ENCODE data around the gene PDCL3.

PDCL3 gene

DNA sequence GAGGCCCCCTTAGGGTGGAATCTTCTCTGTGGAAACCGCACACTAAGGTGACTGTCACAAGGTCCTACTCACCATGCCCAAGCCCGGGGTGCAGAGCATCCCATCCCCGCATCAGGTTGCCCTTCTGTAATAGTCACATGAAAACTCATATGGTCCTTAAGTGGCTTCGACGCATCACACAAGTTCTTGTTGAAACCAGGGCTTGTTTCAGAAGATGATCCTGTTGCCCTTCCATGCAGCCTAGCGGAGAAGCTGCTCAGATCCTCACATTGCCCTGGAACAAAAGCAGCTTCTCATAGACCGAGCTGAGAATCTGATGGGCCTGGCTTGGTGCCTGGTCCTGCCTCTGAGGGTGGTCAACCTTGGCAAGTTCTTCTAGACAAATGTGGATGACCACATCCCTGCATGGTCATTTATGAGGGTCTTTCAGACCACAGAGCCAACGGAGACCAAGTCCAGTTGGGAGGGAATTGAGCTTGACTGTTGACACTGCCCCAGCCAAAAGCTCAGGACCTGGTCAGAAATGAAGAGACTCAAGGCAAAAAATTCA lies 54.1 kb downstream of the PDCL3 start:
- Histone ChIP-seq H3K27ac (ENCODE audit: low read depth in 2 of 2, low read length in 2 of 2) (no peak overlapping the region), H3K9ac (ENCODE audit: low read depth in 1 of 2, low read length in 2 of 2) (no peak overlapping the region), H3K9me3 (ENCODE audit: control insufficient read depth in 2 of 2, low read length in 2 of 2) (peaks cover 0 to 2% of the 10 kb centered on the region in 2 donors), H3K27me3 (ENCODE audit: control insufficient read depth in 2 of 2, insufficient read depth in 2 of 2, low read length in 2 of 2) (no peaks in the 10 kb centered on the region), H3K4me1 (ENCODE audit: control insufficient read depth in 2 of 2, insufficient read depth in 2 of 2, low read length in 2 of 2) (no peaks in the 10 kb centered on the region), H3K4me3 (ENCODE audit: low read length in 2 of 2) (no peak overlapping the region), H3K36me3 (ENCODE audit: control insufficient read depth in 2 of 2, insufficient read depth in 2 of 2, low read length in 2 of 2) (no peaks in the 10 kb centered on the region)

DNA sequence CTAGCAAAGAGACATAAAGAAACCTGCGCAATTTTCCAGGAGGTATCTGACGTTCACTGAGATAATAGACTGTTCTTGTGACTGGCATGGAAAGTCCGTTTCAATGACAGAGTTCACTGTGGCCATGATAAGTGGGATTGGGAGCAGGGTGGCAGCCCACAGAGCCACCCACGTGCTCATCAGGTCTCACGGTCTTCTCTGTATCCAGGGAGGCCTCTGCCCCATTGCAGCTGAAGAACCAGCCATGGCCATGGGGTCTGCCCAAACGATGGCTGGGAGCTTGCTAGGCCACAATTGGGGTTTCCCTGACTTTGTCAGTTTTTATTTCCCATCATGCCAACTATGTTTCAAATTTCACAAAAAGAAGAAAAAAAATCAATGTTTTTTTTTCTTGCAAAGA lies 57.2 kb downstream of the PDCL3 start:
- no peaks in the 10 kb centered on the region for H3K4me1 ChIP-seq (ENCODE audit: control insufficient read depth in 2 of 2, insufficient read depth in 2 of 2, low read length in 2 of 2)
- H3K27me3 ChIP-seq (ENCODE audit: control insufficient read depth in 2 of 2, insufficient read depth in 2 of 2, low read length in 2 of 2): no peaks in the 10 kb centered on the region

DNA sequence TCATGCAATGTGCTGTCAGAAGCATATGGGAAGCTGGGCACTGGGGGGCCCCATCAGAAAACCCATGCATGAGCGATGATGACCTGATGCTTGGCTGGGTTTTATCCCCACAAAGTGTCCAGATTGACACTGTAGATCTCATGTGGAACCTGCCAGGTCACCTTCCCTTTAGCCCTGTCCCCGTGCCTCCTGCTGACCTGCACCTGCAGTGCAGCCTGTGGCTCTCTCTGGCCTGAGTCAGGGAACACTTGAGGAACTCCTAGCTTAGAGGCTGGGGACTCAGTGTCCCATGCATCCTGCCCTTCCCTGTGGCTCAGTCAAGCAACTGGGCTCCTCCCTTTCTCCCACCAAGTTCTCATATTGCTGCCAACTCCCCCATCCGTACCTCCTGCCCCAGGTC lies 57.7 kb downstream of the PDCL3 start:
- H3K9ac ChIP-seq (ENCODE audit: low read depth in 1 of 2, low read length in 2 of 2): no peak overlapping the region
- H3K36me3 ChIP-seq (ENCODE audit: control insufficient read depth in 2 of 2, insufficient read depth in 2 of 2, low read length in 2 of 2): no peaks in the 10 kb centered on the region
- no peaks in the 10 kb centered on the region for H3K27me3 ChIP-seq (ENCODE audit: control insufficient read depth in 2 of 2, insufficient read depth in 2 of 2, low read length in 2 of 2)
- no peaks in the 10 kb centered on the region for H3K4me1 ChIP-seq (ENCODE audit: control insufficient read depth in 2 of 2, insufficient read depth in 2 of 2, low read length in 2 of 2)
- peaks cover 0 to 2% of the 10 kb centered on the region in 2 donors for H3K9me3 ChIP-seq (ENCODE audit: control insufficient read depth in 2 of 2, low read length in 2 of 2)
- no peak overlapping the region for H3K4me3 ChIP-seq (ENCODE audit: low read length in 2 of 2)
- no peak overlapping the region for H3K27ac ChIP-seq (ENCODE audit: low read depth in 2 of 2, low read length in 2 of 2)

More for the DNA sequence above, 57.2 kb downstream of the PDCL3 start:
- Histone ChIP-seq H3K9ac (ENCODE audit: low read depth in 1 of 2, low read length in 2 of 2) (no peak overlapping the region), H3K4me3 (ENCODE audit: low read length in 2 of 2) (no peak overlapping the region), H3K27ac (ENCODE audit: low read depth in 2 of 2, low read length in 2 of 2) (no peak overlapping the region), H3K9me3 (ENCODE audit: control insufficient read depth in 2 of 2, low read length in 2 of 2) (peaks cover 0 to 2% of the 10 kb centered on the region in 2 donors), H3K36me3 (ENCODE audit: control insufficient read depth in 2 of 2, insufficient read depth in 2 of 2, low read length in 2 of 2) (no peaks in the 10 kb centered on the region)

DNA sequence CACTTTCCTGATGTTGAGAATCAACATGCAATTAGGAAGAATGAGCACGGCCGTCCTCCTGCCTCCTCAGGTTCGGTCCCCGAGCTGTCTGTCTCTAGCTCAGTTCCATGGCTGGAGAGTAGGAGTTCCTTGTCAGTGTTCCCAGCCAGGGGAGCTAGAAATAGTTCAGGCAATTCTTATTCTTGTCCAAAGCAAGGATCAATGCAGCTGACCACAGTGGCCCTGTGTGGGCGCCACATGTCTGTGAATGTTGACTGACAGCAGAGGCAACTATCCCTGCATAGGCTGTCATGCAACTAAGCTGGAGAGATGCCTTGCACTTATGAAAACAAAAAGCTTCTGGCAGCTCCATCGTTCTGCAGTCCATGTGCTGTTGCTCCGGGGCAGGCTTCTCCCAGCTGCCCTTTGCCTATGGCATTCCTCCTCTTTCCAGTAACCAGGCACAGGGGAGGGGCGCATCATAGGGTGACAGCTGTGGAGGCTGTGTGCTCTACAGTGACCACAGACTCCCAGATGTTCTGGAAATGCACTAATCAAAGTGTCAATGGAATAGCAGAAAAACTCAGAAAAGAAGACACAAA lies 58.7 kb downstream of the PDCL3 start:
- Histone ChIP-seq H3K27me3 (ENCODE audit: control insufficient read depth in 2 of 2, insufficient read depth in 2 of 2, low read length in 2 of 2) (no peaks in the 10 kb centered on the region), H3K36me3 (ENCODE audit: control insufficient read depth in 2 of 2, insufficient read depth in 2 of 2, low read length in 2 of 2) (no peaks in the 10 kb centered on the region), H3K9me3 (ENCODE audit: control insufficient read depth in 2 of 2, low read length in 2 of 2) (peaks cover 0 to 2% of the 10 kb centered on the region in 2 donors), H3K4me1 (ENCODE audit: control insufficient read depth in 2 of 2, insufficient read depth in 2 of 2, low read length in 2 of 2) (no peaks in the 10 kb centered on the region), H3K4me3 (ENCODE audit: low read length in 2 of 2) (no peak overlapping the region), H3K27ac (ENCODE audit: low read depth in 2 of 2, low read length in 2 of 2) (no peak overlapping the region), H3K9ac (ENCODE audit: low read depth in 1 of 2, low read length in 2 of 2) (no peak overlapping the region)

DNA sequence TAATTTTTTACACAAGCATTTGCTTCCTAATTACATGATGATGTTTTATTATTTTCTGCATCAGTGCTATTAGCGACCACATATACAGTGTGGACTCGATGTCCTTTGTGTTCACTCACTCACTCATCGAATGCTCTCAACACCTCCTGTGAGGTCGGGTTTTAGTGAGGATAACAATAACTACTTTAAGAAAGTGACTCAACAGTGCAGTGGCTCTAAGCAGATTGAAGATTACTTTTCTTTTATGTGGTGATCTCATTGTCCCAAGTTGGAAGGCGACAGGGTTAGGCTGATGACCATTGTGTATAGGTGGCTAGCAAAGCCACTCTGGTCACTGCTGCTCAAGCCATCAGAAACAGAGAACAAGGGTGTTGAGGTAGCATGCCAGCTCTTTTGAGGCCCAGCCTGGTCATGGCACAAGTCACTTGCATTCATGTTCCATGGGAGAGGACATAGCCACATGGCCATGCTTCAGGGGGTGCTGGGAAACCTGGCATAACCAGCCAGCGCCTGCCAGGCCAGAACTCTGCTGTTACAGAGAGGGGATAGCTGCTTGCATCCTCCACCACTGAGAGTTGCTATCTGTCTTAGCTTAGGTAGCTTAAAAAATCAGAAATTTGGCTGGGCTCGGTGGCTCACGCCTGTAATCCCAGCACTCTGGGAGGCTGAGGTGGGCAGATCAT lies 60.4 kb downstream of the PDCL3 start:
- Histone ChIP-seq H3K36me3 (ENCODE audit: control insufficient read depth in 2 of 2, insufficient read depth in 2 of 2, low read length in 2 of 2) (no peaks in the 10 kb centered on the region), H3K4me3 (ENCODE audit: low read length in 2 of 2) (no peak overlapping the region)

DNA sequence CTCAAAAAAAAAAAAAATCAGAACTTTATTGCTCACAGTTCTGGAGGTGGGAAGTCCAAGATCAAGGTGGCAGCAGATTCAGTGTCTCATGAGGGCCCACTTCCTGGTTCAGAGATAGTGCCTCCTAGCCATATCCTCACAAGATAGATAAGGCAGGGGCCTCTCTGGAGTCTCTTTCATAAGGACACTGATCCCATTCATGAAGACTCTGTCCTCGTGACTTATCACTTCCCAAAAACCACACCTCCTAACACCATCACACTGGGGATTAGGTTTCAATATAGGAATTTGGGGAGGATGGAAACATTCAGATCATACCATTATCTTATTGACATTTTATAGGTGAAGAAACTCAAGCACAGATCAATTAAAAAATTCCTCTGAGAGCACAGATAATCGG lies 61.1 kb downstream of the PDCL3 start:
- Histone ChIP-seq H3K27me3 (ENCODE audit: control insufficient read depth in 2 of 2, insufficient read depth in 2 of 2, low read length in 2 of 2) (no peaks in the 10 kb centered on the region), H3K4me1 (ENCODE audit: control insufficient read depth in 2 of 2, insufficient read depth in 2 of 2, low read length in 2 of 2) (no peaks in the 10 kb centered on the region), H3K9me3 (ENCODE audit: control insufficient read depth in 2 of 2, low read length in 2 of 2) (peaks cover 0 to 2% of the 10 kb centered on the region in 2 donors), H3K9ac (ENCODE audit: low read depth in 1 of 2, low read length in 2 of 2) (no peak overlapping the region), H3K4me3 (ENCODE audit: low read length in 2 of 2) (no peak overlapping the region), H3K27ac (ENCODE audit: low read depth in 2 of 2, low read length in 2 of 2) (no peak overlapping the region), H3K36me3 (ENCODE audit: control insufficient read depth in 2 of 2, insufficient read depth in 2 of 2, low read length in 2 of 2) (no peaks in the 10 kb centered on the region)

More for the DNA sequence above, 60.4 kb downstream of the PDCL3 start:
- Histone ChIP-seq H3K9ac (ENCODE audit: low read depth in 1 of 2, low read length in 2 of 2) (no peak overlapping the region), H3K9me3 (ENCODE audit: control insufficient read depth in 2 of 2, low read length in 2 of 2) (peaks cover 0 to 2% of the 10 kb centered on the region in 2 donors), H3K4me1 (ENCODE audit: control insufficient read depth in 2 of 2, insufficient read depth in 2 of 2, low read length in 2 of 2) (no peaks in the 10 kb centered on the region), H3K27ac (ENCODE audit: low read depth in 2 of 2, low read length in 2 of 2) (no peak overlapping the region), H3K27me3 (ENCODE audit: control insufficient read depth in 2 of 2, insufficient read depth in 2 of 2, low read length in 2 of 2) (no peaks in the 10 kb centered on the region)

DNA sequence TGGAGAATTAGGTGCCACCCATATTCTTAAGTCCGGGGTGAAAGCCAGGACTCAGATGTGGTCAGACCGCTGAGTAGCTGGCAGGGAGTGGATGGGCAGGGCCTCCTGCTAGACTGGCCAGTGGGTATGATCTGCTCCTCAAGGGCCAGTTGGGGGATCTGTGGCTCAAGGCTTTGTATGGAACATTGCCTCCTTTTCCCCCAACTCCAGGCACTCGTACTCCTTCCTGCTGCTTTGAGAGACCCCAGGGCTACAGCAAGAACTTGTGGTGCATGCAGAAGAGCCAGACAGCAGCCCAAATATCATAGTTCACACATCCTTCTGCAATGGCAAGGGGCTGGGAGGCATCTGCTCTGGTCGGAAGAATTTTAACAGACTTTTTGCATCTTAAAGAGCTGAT lies 61.7 kb downstream of the PDCL3 start:
- Histone ChIP-seq H3K27ac (ENCODE audit: low read depth in 2 of 2, low read length in 2 of 2) (no peak overlapping the region), H3K36me3 (ENCODE audit: control insufficient read depth in 2 of 2, insufficient read depth in 2 of 2, low read length in 2 of 2) (no peaks in the 10 kb centered on the region), H3K4me1 (ENCODE audit: control insufficient read depth in 2 of 2, insufficient read depth in 2 of 2, low read length in 2 of 2) (no peaks in the 10 kb centered on the region), H3K9me3 (ENCODE audit: control insufficient read depth in 2 of 2, low read length in 2 of 2) (peaks cover 0 to 2% of the 10 kb centered on the region in 2 donors), H3K9ac (ENCODE audit: low read depth in 1 of 2, low read length in 2 of 2) (no peak overlapping the region), H3K4me3 (ENCODE audit: low read length in 2 of 2) (no peak overlapping the region), H3K27me3 (ENCODE audit: control insufficient read depth in 2 of 2, insufficient read depth in 2 of 2, low read length in 2 of 2) (no peaks in the 10 kb centered on the region)

DNA sequence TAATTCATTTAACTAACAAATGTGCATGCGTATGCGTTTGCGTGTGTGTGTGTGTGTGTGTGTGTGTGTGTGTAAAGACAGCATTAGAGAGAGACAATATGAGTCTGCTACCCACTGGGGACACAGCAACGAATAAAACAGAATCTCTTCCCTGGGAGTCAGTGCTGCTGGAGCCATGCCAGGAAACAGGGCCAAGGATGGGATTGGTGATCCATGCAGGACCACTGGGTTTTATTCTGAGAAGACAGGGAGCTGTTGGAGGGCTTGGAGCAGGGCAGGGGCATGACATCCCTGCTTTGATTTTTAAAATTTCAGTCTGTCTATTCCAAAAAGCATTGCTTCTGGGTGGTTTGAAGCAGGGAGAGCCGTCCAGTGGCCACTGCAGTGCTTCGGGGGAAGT lies 62.9 kb downstream of the PDCL3 start:
- Histone ChIP-seq H3K9me3 (ENCODE audit: control insufficient read depth in 2 of 2, low read length in 2 of 2) (peaks cover 0 to 2% of the 10 kb centered on the region in 2 donors), H3K36me3 (ENCODE audit: control insufficient read depth in 2 of 2, insufficient read depth in 2 of 2, low read length in 2 of 2) (no peaks in the 10 kb centered on the region), H3K9ac (ENCODE audit: low read depth in 1 of 2, low read length in 2 of 2) (no peak overlapping the region), H3K27ac (ENCODE audit: low read depth in 2 of 2, low read length in 2 of 2) (no peak overlapping the region), H3K27me3 (ENCODE audit: control insufficient read depth in 2 of 2, insufficient read depth in 2 of 2, low read length in 2 of 2) (no peaks in the 10 kb centered on the region), H3K4me1 (ENCODE audit: control insufficient read depth in 2 of 2, insufficient read depth in 2 of 2, low read length in 2 of 2) (no peaks in the 10 kb centered on the region), H3K4me3 (ENCODE audit: low read length in 2 of 2) (no peak overlapping the region)

All from mucosa of rectum (tissue), 2 donors.